ENCODE data around the gene GHSR. TPM values are rescaled to one million over a fixed set of nuclear protein-coding genes. Genes with fewer than 3 reads are reported as not detected.

The GHSR gene
- total RNA-seq, 4 donors from 2014 or later: not detected

GRCh38 chr3:172448661-172449465 is 607 bp upstream of the GHSR start:
- Histone ChIP-seq H3K4me1 (peaks cover 0 to 11% of the 10 kb centered on the region in 2 donors), H3K27ac (no peak overlapping the region), H3K9me3 (no peaks in the 10 kb centered on the region), H3K4me3 (replicated peaks in 1 of 3) (no peak overlapping the region), H3K27me3 (peaks cover 15% of the 10 kb centered on the region), H3K36me3 (no peaks in the 10 kb centered on the region)
- WGBS, 2 donors: 7 to 9% methylated on average over 30 to 39 of the region's 43 CpGs
- intact Hi-C loops (cut with DNase I): no loop called here
- DNase-seq: no peak
- TF ChIP-seq POLR2A (IDR thresholded peaks at IDR 0.05) (no peak), CTCF (IDR thresholded peaks at IDR 0.05) (no peak)

- no peak overlapping the region for H3K27ac ChIP-seq
- peaks cover 15% of the 10 kb centered on the region for H3K27me3 ChIP-seq
- H3K9me3 ChIP-seq: no peaks in the 10 kb centered on the region
- peaks cover 0 to 11% of the 10 kb centered on the region in 2 donors for H3K4me1 ChIP-seq
- intact Hi-C loops (cut with DNase I): no loop called here
- 83 to 84% methylated on average over 3 of the region's 3 CpGs for WGBS, 2 donors
- TF ChIP-seq POLR2A (IDR thresholded peaks at IDR 0.05) (no peak), CTCF (IDR thresholded peaks at IDR 0.05) (no peak)
- DNase-seq: no peak
- H3K36me3 ChIP-seq: no peaks in the 10 kb centered on the region
- H3K4me3 ChIP-seq (replicated peaks in 1 of 3): no peak overlapping the region
Observed at GRCh38 chr3:172446198-172446597, 2.1 kb downstream of the GHSR start.

- Histone ChIP-seq H3K9me3 (no peaks in the 10 kb centered on the region), H3K36me3 (no peaks in the 10 kb centered on the region), H3K27me3 (peaks cover 15% of the 10 kb centered on the region), H3K4me3 (replicated peaks in 1 of 3) (no peak overlapping the region), H3K4me1 (peaks cover 0 to 8% of the 10 kb centered on the region in 2 donors), H3K27ac (no peak overlapping the region)
- intact Hi-C loops (cut with DNase I): no loop called here
- no peak for DNase-seq
- WGBS, 2 donors: 83 to 88% methylated on average over 6 of the region's 6 CpGs
- TF ChIP-seq POLR2A (IDR thresholded peaks at IDR 0.05) (no peak), CTCF (IDR thresholded peaks at IDR 0.05) (no peak)
Observed at GRCh38 chr3:172444821-172445220, 3.4 kb downstream of the GHSR start.

- no peak for TF ChIP-seq CTCF (IDR thresholded peaks at IDR 0.05)
- no peak for TF ChIP-seq POLR2A (IDR thresholded peaks at IDR 0.05)
- H3K36me3 ChIP-seq: no peaks in the 10 kb centered on the region
- intact Hi-C loops (cut with DNase I): no loop called here
- no peak overlapping the region for H3K4me3 ChIP-seq (replicated peaks in 1 of 3)
- DNase-seq: no peak
- no peak overlapping the region for H3K27ac ChIP-seq
- no peaks in the 10 kb centered on the region for H3K4me1 ChIP-seq
- no peaks in the 10 kb centered on the region for H3K27me3 ChIP-seq
- no peaks in the 10 kb centered on the region for H3K9me3 ChIP-seq
- 93 to 96% methylated on average over 1 of the region's 1 CpG for WGBS, 2 donors
Observed at GRCh38 chr3:172442606-172443005, 5.7 kb downstream of the GHSR start.

- H3K27ac ChIP-seq: no peak overlapping the region
- DNase-seq: no peak
- no peak for TF ChIP-seq POLR2A (IDR thresholded peaks at IDR 0.05)
- TF ChIP-seq CTCF (IDR thresholded peaks at IDR 0.05): no peak
- H3K4me1 ChIP-seq: no peaks in the 10 kb centered on the region
- intact Hi-C loops (cut with DNase I): no loop called here
- H3K36me3 ChIP-seq: no peaks in the 10 kb centered on the region
- no peaks in the 10 kb centered on the region for H3K9me3 ChIP-seq
- H3K27me3 ChIP-seq: no peaks in the 10 kb centered on the region
- 82 to 89% methylated on average over 5 of the region's 5 CpGs for WGBS, 2 donors
- H3K4me3 ChIP-seq (replicated peaks in 1 of 3): no peak overlapping the region
Observed at GRCh38 chr3:172441581-172441980, 6.7 kb downstream of the GHSR start.

All from thyroid gland (tissue), 4 donors.